CD4-positive, alpha-beta T cell treated with Interleukin-1 beta for 1 hour (primary cell): ENCODE data around the gene PBX2.
"Not testable (repeated sequence)": the region's sequence is repeated elsewhere in the genome, so short reads cannot be mapped to it uniquely, and the experiment has no call there.

ENCODE experiments used
- DNase-seq, 2 donors: peaks; one replicate each; pipeline ENCODE4 v3.0.0-alpha.2; 2020 to 2022

The PBX2 gene, protein sequence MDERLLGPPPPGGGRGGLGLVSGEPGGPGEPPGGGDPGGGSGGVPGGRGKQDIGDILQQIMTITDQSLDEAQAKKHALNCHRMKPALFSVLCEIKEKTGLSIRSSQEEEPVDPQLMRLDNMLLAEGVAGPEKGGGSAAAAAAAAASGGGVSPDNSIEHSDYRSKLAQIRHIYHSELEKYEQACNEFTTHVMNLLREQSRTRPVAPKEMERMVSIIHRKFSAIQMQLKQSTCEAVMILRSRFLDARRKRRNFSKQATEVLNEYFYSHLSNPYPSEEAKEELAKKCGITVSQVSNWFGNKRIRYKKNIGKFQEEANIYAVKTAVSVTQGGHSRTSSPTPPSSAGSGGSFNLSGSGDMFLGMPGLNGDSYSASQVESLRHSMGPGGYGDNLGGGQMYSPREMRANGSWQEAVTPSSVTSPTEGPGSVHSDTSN

DNA sequence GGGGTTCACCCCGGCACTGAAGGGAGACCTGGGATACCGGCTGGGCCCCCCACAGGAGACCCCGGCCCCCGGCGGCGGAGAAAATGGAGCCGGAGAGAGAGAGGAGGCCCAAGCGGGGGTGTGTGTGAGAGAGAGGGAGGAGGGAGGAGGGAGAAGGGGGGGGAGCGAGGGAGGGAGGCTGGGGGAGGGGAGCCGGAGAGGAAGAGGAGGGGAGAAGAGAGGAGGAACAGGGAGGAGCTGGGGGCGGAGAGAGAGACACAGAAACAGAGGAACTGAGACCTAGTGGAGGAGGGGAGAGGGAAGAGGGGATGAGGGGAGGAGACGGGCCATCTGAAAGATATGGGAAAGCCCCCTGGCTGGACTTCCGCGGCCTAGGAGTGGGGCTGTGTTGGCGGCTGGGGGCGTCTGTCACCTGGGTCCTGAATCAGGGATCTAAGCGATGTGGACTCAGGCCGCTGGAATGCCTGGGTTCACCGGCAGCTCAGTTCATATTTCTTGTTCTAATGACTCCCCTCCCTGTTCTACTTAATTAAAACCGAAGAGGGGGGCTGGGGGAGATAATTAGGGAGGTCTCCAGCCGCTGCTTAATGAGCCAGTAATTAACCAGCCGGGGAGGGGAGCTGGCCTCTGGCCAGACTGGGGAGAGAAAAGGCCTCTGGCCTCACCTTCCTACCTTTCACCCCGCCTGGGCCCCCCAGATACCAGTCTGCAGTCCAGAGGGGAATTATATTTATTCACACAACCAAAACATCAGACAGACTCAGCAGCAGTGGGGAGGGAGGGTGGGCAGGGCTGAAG lies at the start of gene PBX2:
Gene PBX2, minus strand, starts transcription at position 149 of the 798 bp plus-strand sequence. CDS start 287 bp downstream, outside the sequence.
- peak; percentile 91 to 93 for DNase-seq

DNA sequence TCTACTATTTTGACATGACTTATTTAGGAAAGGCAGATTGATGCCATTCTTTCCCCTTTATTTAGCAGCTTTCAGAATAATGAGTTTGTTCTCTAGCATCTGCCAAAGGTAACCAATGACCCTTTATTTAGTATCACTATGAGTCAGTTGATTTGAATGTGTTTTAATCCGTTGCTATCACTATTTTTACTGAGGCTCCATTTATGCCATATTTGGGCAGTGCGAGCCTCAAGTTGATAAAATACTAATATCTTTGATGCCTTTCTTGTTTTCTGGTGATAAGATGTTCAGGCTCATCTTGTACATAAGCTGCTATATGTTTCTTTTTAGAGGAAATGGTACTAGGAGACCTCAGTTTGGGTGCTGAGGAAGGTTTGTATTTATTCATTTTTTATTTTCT lies 49.5 kb upstream of the PBX2 start:
- no peak for DNase-seq

DNA sequence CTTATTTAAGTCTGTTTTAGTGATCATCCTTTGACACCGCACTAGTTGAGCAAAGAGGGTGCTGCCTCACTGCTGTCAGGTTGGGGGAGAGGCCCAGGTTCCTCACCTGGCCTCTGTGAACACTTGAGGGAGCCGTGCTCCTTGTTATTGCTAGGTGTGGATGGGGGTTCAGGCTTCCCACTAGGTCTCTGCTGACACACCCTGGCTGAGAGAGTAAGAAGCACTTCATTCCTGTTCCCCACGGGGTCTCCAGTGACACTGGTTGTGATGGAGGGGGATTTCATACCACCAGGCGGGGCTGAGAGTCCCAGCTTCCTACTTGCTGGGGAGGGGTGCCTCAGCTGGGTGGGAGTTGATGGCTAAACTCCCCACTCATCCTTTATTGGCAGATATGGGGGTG lies 44.9 kb upstream of the PBX2 start:
- no peak for DNase-seq

DNA sequence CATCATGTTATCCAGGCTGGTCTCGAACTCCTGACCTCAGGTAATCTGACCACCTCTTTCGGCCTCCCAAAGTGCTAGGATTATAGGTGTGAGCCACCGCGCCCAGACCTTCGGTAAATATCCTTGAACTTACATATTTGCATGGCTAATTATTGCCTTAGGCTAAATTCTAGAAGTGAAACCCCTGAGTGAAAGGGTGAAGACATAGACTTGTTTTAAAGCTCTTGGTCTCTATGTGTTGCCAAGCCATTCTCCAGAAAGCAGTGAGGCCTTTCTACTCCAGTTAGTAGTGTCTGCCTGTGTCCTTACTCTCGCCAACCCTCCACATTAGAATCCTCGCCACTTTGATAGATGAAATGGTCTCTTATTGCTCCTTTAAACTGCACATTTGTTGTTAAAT lies 36.4 kb upstream of the PBX2 start:
- no peak for DNase-seq

DNA sequence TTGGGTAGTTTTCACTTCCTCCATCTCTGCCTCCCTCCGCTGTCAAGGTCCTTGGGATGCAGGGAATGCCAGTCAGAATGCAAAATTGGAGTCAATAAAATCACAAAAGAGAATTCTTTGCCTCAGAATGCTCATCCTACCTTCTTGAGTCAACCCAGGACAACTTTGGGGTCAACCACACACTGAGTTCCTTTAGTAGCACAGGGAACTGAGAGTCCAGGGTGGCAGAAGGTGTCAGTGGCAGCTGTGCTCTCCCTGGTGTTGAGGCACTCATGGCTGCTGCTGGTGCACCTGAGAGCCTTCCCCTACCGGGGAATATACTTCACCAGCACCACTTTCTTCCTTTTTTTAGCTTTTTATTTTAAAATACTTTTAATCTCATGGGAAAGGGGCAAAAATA lies 34.7 kb upstream of the PBX2 start:
- no peak for DNase-seq

DNA sequence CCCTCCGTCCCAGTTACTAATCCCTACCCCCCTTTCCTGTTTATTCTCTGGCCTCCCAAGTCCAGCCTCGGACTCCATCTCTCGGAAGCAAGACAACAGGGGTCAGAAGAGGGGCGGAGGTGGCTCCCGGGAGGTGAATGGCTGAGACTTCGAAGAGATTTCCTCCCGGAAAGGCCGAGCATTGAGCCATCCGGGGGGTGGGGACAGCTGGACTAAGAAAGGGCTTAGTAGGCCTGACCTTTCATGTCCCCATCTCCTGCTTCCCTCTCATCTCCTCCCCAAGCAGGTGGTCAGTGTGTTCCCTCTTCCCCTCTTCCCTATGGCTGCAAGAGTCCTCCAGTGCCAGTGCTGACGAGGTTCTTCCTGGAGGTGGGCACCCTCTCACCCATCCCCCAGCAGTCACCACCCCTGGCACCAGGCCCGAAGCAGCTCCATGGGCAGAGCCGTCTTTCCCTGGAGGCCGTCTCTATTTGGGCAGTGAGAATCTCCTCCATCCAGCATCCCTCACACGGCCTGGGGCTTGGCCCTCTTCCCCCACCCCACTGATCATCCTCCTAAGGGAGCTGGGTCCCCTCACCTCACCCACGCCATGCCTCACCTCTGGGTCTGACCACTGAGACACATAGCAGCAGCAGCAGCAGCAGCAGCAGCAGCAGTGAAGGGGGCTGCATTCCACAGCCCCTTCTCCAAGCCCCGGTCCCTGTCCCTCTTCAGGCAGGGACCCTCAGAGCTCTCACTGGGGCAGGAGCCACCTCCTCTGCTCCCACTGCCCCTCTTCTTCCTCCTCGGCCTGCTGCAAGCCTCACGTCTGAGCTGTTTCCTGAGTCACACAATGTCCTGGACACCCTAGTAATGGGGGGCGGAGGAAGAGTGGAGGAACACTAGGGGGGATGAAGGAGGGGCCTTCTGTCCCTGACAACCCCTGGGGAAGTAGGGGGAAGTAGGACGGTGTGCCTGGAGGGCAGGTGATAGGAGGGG lies 33.5 kb upstream of the PBX2 start, which contains the start of gene NOTCH4:
Gene NOTCH4, minus strand, starts transcription at position 810 of the 978 bp plus-strand sequence. Its CDS starts 139 bp downstream, at position 671.
- DNase-seq = no peak

DNA sequence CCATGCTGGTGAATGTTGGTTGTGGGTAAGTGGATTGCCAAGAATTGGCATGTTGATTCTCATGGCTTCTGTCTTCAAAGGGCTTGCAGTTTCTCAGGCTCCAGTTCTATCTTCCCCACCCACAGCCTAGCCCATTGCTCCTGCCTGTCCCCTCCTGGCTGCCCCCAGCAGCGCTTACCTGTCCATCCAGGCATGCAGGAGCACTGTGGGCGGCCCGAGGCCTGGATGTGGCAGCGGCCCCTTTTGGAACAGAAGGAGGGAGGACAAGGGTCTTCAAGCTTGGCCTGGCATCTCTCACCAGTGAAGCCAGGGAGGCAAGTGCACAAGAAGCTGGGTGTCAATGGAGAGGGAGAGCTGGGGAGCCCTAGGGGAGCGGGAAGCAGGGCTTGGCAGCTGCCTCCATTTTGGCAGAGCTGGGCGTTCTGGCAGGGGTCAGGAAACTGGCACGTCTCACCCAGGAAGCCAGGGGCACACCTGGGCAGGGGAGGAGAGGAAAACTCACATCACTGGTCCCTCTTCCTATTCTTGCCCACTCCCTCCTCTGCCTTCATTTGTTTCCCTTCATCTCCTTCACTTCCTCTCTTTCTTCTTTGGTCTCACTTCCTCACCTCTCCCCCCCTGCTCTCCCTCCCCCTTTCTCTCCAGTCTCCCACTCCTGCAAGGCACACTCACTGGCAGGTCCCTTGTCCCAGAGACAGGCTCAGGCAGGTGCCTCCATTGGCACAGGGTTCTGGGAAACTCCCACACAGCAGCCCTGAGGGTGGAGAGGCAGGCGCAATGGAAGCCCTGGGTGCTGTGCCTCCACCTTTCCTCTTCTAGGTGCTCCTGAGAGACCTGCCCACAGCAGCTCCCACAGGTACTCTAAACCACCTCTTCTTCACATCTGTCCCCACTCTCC lies 32.6 kb upstream of the PBX2 start:
- no peak for DNase-seq

DNA sequence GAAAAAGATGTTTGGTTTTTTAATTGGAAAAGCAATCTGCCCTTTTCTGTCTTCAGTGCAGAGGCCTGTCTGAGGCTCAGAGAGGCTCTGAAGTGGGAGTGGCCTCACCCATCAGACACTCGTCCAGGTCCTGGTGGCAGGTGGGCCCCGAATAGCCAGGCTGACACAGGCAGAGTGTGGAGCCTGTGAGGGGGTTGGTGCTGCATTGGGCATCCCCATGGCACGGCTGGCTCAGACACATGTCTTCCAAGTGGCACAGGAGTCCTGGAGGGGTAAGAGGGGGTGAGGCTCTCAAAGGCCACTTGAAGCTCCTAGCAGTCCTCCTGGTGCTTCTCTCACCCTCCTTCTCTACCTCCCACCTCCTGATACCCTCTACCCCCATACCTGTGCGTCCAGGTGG lies 30.0 kb upstream of the PBX2 start:
- DNase-seq = no peak

DNA sequence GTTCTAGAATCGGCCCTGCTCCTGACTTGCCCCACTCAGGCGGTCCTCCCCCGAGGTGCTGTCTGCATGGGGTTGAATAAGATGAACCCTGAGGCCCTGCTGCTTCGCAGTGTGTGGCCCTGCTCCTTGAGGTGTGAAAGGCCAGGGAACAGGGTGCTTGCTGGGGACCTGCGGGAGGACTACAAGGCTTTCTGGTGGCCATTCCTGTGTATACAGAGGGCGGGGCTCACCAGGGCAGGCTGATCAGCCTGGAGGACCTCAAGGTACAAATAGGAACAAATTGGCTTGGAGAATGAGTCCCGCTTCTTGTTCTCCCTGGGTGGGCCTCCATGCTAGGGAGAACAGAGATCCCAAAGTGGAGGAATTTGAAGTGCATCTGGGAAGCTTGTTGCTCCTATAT lies 28.2 kb upstream of the PBX2 start:
- DNase-seq = no peak

DNA sequence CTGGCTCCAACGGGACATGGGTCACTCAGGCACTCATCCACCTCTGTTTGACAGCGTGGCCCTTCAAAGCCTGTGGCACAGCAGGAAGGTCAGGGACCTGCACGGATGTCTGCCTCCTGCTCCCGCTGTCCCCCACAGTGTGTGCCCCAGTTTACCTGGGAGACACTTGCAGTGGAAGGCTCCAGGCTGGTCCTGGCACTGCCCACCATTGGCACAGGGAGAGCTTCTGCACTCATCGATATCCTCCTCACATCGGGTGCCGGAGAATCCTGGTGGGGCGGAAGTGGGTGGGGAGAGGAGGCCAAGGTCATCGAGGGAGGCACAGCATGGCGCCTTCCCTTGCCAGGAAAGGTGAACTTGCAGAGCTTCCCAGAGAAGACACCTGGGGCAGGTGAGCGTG lies 27.0 kb upstream of the PBX2 start:
- DNase-seq = no peak

DNA sequence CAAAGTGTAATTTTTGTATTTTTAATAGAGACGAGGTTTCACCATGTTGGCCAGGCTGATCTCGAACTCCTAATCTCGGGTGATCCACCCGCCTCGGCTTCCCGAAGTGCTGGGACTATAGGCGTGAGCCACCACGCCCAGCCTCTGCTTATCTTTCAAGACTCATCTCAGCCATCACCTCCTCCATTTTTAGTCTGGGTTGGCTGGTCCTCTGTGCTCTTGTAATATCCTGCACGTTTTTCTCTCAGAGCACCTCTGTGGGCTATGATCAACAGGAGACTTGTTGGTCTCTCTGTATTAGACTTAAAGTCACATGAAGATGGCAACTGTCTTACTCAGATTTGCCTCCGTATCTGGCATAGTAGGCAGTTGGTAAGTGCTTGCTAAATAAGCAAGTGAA lies 26.3 kb upstream of the PBX2 start:
- DNase-seq = no peak

DNA sequence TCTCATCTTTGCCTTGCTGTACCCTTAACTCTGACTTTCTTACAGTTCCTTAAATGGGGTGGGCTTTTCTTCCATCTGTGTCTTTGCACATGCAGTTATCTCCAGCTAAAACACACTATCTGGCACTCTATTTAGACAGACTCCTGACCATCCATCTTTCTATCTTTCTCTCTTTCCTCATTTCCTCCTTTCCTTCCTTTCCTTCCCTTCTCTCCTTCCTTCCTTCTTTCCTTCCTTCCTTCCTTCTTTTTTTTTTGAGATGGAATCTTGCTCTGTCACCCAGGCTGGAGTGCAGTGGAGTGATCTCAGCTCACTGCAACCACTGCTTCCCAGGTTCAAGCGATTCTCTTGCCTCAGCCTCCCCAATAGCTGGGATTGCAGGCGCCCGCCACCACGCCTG lies 25.6 kb upstream of the PBX2 start:
- DNase-seq = no peak

DNA sequence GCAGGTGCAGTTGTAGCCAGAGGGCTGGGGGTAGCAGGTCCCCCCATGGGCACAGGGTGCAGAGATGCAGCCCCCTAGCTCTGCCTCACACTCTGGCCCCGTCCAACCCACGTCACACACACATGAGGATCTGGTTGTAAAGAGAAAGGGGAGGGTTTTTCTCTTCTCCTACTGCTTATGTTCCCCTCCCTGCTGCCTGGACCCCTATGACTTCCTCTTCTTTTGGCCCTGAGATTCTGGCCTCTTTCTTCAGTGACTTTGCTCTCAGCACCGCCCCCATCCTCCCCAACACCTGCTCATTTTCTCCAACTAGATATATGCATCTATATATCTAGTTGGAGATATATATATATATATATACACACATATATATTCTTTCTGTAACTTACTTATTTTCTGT lies 24.1 kb upstream of the PBX2 start:
- DNase-seq = no peak

DNA sequence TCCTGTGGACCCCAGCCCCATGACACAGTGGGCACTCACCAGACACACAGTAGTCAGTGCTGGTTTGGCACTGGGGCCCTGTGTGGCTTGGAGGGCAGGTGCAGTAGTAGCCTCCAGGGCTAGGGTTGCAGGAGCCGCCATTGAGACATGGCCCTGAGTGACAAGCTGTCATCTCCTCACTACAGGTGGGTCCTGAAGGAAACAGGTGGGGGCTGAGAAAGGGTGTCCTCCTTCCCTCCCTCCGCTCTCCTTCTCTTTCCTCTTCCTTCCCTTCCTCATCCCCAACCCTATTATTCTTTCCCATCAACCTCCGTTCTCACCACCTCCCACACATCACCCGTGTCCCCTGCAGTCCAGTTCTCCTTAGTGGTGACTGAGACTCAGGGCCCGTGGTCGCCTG lies 23.6 kb upstream of the PBX2 start:
- no peak for DNase-seq

DNA sequence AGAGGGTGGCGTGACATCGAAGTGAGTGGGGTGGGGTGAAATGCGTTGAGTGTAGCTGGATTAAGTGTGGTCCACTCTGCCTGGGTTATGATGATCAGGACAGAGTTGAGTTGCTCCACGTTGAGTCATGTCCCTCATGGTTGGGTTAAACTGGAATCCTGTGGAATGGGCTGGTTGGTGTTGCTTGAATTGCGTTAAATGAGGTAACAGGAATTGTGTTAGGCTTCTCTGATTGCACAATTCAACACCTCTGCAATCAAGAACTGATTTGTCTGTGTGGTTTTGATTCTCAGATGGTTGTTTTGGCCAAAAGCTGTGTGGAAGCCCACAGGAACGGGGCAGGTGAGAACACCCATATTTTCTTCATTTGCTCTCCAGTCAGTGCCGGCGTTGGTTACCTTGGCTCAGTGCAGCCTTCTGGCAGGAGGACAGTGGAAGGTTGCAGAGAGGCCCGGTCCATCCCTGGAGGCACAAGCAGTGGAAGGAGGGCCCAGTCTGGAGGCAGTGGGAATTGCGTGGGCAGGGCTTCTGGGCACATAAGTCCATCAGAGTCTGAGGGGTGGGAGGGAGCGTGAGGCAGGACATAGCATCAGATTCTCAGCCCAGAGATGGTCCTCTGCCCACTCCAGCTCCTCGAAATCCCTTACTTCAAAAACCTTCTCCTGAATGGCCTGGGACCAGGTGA lies 22.2 kb upstream of the PBX2 start:
- no peak for DNase-seq

DNA sequence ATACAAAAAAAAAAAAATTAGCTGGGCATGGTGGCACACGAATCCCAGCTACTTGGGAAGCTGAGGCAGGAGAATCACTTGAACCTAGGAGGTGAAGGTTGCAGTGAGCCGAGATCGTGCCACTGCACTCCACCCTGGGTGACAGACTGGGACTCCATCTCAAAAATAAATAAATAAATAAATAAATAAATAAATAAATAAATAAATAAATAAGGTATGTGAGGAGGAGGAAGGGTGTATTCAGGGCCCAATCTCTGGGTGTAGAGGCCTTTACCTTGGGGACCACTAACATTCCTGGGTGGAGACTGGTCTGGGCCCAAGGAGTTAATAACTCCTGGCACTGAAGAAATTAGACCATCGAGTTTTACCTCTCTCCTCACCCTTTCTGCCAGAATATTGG lies 21.4 kb upstream of the PBX2 start:
- DNase-seq = not testable (repeated sequence)

DNA sequence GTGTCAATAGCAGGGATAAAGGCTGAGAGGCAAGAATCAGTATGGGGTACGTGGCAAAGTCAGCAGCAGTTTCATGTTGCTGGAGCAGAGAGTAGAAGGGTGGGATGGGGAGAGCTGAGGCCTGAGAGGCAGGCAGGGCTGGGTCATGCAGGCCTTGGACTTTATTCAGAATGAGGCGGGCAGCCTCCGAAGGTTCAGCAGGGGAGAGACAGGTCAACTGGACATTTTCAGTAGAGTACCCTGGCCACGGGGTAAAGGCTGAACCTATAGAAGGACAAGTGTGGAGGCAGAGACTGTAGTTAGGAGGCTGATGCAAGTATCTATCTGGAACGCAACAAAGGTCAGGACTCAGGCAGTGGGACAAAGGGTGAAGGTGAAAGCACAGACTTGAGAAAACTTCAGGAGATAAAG lies 20.2 kb upstream of the PBX2 start:
- DNase-seq = no peak

DNA sequence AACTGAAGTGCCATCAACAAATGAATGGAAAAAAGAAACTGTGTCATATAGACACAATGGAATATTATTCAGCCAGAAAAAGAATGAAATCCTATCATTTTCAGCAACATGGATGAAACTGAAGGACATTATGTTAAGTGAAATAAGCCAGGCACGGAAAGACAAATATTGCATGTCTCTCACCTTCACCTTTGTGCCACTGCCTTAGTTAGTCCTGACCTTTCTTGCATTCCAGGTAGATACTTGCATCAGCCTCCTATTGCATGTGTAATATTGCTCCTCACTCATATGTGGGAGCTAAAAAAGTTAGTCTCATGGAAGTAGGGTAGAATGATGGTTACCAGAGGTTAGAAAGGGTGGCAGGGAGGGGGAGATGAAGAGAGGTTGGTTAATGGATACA lies 19.0 kb upstream of the PBX2 start:
- no peak for DNase-seq

DNA sequence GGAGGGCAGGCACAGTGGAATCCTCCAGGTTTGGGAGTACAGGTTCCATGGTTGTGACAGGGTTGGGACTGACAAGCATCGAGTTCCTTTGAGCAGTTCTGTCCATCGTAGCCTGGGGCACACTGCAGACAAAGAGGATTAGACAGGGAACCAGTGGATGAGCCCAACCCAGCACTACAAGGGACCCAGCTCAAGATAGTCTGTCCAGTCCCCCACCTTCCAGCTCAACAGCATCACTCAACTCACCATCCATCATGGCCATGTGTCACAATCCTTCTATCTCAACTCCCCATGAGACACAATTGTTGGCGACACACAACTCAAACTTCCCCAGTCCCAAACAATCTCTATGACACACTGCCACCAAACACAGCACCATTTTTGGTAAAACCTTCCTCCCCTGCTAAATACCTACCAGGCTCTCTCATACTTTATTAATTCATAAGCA lies 14.3 kb upstream of the PBX2 start:
- no peak for DNase-seq

DNA sequence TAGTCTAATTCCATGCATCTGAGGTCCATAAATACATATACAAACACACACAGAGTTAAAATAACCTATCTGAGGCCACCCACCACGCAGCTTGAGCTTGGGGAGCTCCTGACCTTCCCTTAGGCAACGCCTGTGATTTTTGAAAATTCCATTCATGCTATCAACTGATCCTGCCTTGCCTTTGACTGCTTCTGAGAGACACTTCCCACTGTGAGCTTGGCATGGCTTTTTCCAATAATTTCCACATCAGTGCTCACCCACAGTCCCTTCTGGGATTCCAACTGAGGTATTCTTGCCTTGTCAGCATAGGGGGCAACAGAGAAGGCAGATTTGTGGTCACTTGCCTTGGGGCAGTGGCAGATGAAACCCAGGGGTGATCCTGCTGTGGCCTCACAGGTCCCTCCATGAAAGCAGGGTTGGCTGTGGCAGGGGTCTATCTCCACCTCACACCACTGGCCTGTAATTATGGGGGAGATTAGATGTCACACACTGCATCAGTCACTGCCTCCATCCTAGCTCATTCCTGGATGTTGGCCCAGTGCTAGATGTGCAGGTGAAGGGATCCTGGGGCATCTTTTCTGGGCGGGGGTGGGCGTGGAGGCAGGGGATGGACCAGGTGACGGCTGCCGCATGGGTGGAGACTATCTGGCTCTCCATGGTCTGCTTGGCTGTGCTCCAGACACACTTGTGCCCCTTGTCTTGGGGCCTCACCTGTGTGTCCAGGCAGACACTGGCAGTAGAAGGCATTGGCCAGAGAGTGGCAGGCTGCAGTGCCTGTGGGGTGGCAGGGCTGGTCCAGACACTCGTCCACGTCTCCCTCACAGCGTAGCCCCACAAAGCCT lies 13.6 kb upstream of the PBX2 start:
- no peak for DNase-seq
